ENCODE measurements around the gene ERG28.

DNA sequence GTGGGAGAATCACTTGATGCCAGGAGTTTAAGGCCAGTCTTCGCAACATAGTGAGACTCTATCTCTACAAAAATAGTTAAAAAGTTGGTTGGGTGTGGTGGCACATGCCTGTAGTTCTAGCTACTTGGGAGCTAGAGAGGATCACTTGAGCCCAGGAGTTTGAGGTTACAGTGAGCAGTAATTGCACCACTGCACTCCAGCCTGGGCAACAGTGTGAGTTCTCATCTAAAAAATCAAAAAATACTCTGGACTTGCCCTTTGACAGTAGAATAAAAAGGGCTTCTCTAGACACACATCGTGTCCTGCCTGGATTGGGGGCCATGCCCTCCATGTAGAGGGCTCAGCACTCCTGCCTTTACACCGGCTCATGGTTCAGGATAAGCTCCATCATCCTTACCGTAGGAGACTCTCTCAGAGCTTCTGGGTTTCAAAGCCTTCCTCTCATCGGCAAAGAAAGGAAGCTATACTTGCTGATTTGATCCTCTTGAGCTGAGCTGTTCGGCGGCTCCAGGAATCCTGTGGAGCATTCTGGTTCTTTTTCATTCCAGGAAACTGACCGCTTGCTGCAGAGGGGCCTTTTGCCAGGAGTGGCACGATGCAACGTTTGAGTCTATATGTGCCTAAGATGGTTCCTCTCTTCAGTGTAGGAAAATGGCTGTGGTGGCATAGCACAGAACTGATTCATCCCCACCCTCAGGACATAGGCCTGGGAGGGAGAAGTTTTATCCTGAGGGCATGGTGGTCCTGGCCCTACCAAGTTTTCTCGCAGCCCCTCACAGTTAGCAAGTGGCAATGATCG is 52.6 kb downstream of the ERG28 start:
- TF ChIP-seq HOXA7 (CRISPR knock-in tag; IDR thresholded peaks at IDR 0.05; ENCODE audit: borderline replicate concordance) = no peak
- TF ChIP-seq, protein P1, sequence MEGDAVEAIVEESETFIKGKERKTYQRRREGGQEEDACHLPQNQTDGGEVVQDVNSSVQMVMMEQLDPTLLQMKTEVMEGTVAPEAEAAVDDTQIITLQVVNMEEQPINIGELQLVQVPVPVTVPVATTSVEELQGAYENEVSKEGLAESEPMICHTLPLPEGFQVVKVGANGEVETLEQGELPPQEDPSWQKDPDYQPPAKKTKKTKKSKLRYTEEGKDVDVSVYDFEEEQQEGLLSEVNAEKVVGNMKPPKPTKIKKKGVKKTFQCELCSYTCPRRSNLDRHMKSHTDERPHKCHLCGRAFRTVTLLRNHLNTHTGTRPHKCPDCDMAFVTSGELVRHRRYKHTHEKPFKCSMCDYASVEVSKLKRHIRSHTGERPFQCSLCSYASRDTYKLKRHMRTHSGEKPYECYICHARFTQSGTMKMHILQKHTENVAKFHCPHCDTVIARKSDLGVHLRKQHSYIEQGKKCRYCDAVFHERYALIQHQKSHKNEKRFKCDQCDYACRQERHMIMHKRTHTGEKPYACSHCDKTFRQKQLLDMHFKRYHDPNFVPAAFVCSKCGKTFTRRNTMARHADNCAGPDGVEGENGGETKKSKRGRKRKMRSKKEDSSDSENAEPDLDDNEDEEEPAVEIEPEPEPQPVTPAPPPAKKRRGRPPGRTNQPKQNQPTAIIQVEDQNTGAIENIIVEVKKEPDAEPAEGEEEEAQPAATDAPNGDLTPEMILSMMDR (tag by site-specific recombination; IDR thresholded peaks at IDR 0.05) = no peak
- TF ChIP-seq, protein P2, sequence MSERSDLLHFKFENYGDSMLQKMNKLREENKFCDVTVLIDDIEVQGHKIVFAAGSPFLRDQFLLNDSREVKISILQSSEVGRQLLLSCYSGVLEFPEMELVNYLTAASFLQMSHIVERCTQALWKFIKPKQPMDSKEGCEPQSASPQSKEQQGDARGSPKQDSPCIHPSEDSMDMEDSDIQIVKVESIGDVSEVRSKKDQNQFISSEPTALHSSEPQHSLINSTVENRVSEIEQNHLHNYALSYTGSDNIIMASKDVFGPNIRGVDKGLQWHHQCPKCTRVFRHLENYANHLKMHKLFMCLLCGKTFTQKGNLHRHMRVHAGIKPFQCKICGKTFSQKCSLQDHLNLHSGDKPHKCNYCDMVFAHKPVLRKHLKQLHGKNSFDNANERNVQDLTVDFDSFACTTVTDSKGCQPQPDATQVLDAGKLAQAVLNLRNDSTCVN (tag by site-specific recombination; optimal IDR thresholded peaks at IDR 0.05) = no peak
- TF ChIP-seq MYNN (tag by site-specific recombination; IDR thresholded peaks at IDR 0.05; ENCODE audit: borderline replicate concordance) = no peak

All from HEK293 (cell line).